Fibroblast of lung (primary cell): ENCODE data around the gene PRKCH.

Experiments
- EZH2 ChIP-seq: IDR thresholded peaks from 2 replicates; pipeline ENCODE4 v1.5.1; 2012; ENCODE audit warnings: low read length, control low read depth, mild to moderate bottlenecking; ENCODE audit errors: missing control alignments
- TF ChIP-seq, protein P1 (sequence below), 2 donors: IDR thresholded peaks in 1 of 2; conservative IDR thresholded peaks in 1 of 2; 1 replicate in 1 of 2; 2 replicates in 1 of 2; pipeline ENCODE4 v1.5.1; 2011 to 2012; ENCODE audit warnings: low read length in 2 of 2, control low read depth in 1 of 2, inconsistent platforms in 1 of 2, low read depth in 1 of 2, mild to moderate bottlenecking in 1 of 2

DNA sequence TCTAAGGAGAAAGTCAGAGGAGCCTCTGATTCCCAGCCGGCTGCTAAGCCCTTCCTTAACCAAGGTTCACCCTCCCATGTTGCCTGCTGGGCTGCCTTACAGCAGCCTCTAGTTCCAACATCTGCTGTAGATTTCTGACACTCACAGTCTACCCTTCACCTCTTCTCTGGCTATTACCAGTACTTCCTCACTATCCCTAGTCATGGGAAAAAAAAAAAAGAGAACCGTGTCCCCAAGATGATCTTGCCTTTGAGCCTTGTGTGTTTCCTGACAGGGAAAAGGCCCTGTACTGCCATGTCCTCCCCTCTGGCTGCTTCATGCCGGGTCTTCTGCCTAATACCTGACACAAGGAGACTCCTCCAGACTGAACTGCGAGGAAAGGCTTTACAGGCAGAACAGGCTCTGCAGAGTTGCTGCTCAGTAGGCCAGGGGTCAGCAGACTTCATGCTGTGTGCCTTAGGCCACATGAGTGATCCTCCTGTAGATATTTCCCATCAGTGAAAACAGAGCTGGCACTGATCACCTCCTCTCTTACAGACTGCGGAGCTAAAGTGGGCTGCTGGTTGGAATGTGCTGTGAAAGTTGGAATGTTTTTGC, 46.8 kb downstream of the PRKCH start:
- TF ChIP-seq, protein P1, sequence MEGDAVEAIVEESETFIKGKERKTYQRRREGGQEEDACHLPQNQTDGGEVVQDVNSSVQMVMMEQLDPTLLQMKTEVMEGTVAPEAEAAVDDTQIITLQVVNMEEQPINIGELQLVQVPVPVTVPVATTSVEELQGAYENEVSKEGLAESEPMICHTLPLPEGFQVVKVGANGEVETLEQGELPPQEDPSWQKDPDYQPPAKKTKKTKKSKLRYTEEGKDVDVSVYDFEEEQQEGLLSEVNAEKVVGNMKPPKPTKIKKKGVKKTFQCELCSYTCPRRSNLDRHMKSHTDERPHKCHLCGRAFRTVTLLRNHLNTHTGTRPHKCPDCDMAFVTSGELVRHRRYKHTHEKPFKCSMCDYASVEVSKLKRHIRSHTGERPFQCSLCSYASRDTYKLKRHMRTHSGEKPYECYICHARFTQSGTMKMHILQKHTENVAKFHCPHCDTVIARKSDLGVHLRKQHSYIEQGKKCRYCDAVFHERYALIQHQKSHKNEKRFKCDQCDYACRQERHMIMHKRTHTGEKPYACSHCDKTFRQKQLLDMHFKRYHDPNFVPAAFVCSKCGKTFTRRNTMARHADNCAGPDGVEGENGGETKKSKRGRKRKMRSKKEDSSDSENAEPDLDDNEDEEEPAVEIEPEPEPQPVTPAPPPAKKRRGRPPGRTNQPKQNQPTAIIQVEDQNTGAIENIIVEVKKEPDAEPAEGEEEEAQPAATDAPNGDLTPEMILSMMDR (conservative IDR thresholded peaks at IDR 0.05 in 1 of 2, IDR thresholded peaks at IDR 0.05 in 1 of 2; ENCODE audit: low read depth in 1 of 2, low read length in 2 of 2) = no peak
- TF ChIP-seq EZH2 = no peak
